G401 (cell line): ENCODE results near the gene SSRP1. TPM values are rescaled to one million over a fixed set of nuclear protein-coding genes. Genes with fewer than 3 reads are reported as not detected.
"Not testable (repeated sequence)": the region's sequence is repeated elsewhere in the genome, so short reads cannot be mapped to it uniquely, and the experiment has no call there.

Experiments
- DNase-seq: peaks from one replicate; pipeline ENCODE4 v3.0.0-alpha.2; 2015; ENCODE audit warnings: low spot score
- in situ Hi-C: cut with HindIII; loops from 2 replicates; pipeline ENCODE4 v1.10.0; 2016; ENCODE audit warnings: low sequenced_read_pairs, mixed read lengths
- total RNA-seq: library from RNA; depleted of rRNA; stranded (reverse); fragments of >200 nt; shearing (Covaris generic); gene quantifications from 2 replicates; pipeline ENCODE4 v1.2.3, GENCODE V29; 2014; rRNA removed

Gene SSRP1
- total RNA-seq, 1 experiment from 2014 or later, result 208 TPM

DNA sequence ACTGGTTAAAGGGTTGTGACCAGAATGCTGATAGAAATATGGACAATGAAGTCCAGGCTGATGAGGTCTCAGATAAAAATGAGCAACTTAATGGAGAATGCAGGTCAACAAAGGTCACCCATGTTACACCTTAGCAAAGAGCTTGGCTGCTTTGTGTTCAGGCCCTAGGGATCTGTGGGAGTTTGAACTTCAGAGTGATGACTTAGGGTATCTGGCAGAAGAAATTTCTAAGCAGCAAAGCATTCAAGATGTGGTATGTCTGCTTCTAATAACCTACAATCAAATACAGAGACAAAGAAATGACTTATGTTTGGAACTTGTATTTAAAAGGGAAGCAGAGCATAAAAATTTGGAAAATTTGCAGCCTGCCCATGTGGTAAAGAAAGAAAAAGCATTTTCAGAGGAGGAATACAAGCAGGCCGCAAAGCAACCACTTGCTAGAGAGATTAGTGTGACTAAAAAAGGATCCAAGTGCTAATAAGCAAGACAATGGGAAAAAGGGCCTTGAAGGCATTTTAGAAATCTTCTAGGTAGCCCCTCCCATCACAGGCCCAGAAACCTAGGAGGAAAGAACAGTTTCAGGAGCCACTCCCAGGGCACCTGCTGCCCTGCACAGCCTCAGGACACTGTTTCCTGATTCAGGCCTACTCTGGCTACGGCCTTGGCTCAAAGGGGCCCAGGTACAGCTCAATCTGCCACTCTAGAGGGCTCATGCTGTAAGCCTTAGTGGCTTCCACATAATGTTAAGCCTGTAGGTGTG, 52.3 kb downstream of the SSRP1 start:
- in situ Hi-C loops, result no loop called here
- no peak for DNase-seq

DNA sequence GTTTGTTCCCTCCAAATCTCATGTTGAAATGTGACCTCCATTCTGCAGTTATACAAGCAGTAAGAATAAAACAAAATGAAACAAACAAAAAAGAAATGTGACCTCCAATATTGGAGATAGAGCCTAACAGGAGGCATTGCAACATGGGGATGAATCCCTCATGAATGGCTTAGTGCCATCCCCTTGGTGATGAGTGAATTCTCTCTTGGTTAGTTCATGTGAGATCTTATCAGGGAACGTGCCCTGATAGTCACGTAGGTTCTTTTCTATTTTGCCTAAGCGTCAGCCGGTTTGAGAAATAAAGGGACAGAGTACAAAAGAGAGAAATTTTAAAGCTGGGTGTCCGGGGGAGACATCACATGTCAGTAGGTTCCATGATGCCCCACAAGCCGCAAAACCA, 54.1 kb downstream of the SSRP1 start:
- DNase-seq, in situ Hi-C loops: not testable (repeated sequence)

DNA sequence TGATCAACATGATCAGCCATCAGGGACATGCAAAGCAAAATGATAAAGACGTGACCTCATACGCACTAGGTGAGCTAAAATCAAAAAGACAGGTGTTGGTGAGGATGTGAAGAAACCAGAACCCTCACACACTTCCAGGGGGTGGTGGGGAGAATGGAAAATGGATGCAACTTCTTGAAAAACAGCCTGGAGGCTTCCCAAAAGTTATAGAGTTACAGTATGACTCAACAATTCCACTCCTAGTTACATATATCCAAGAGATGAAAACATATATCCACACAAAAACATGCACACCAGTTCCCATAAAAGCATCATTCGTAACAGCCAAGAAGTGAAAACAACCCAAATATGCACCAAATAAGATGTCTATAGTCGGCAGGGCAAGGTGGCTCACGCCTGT, 56.6 kb downstream of the SSRP1 start:
- in situ Hi-C loops, result no loop called here
- no peak for DNase-seq

DNA sequence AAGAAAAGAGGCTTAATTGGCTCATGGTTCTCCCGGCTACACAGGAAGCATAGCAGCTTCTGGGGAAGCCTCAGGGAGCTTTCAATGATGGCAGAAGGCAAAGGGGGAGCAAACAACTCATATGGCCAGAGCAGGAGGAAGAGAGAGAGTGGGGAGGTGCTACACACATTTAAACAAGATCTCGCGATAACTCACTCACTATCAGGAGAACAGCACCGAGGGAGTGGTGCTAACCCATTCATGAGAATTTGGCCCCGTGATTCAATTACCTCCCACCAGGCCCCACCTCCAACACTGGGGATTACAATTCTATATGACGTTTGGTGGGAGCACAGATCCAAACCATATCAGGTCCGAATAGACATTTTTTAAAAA, 57.0 kb downstream of the SSRP1 start:
- no peak for DNase-seq
- in situ Hi-C loops, result no loop called here

DNA sequence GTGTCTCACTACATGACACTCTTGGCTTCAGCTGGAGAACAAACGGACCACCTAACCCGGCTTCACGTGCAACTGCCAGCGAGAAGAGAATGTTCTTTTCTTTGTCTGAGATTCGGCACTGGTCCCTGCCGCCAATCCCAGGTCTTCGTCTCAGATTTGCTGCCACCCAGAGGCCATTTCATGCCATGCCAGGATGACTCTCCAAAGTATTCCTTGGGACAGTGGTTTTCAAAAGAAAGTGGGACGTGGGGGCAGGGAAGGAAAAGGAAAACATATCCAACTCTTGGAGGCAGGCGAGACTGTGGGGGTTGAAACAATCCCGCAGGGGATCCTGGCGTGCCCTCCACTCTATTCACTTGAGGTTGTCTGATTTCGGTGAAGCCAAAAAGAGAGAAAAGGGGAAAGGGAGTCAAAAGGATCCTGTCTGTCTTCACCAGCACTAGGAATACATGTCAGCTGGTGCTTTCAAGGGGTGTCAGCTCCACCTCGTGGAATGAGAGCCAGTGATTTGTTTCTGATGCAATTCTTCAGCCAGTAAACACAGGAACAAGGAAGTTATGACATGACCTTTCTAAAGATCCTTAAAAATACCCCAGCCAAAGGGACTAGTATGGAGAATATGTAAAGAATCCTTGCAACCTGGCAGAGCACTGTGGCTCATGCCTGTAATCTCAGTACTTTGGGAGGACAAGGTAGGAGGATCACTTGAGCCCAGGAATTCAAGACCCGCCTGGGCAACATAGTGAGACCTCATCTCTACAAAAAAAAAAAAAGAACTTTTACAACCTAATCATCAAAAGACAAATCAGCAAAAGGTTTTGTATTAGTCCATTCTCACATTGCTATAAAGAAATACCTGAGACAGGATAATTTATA, 57.6 kb downstream of the SSRP1 start:
- in situ Hi-C loops, result no loop called here
- DNase-seq, result peak; percentile 56

DNA sequence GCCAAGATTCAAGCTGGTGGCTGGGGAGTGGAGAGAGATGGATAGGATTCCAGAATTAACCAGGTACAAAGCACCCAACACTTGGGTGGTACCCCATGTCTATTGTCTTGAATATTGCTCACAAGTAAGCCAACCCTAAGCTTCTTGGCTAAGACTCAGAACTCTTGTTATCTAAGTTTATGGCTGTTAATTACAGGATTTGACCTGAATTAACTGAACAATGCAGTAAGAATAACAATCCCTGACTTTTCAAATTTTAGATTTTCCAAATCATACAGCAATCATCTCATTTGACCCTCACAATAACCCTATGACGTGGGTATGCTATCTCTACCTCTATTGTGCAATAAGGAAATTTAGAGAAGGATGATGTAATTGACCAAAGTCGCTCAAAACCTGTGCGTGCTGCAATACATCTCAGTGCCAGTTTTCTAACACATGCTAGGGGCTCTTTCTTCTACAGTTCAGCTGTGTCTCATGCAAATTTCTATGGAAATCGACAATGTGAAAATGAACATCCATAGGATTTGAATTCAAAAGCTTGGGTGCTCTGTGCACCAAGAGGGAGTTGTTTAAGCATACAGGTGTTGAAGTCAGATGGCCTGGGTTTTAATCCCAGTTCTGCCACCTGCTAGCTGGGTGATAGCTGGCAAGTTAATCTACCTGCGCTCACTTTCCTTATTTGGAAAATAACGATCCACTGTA, 58.6 kb downstream of the SSRP1 start:
- in situ Hi-C loops, result no loop called here
- no peak for DNase-seq

DNA sequence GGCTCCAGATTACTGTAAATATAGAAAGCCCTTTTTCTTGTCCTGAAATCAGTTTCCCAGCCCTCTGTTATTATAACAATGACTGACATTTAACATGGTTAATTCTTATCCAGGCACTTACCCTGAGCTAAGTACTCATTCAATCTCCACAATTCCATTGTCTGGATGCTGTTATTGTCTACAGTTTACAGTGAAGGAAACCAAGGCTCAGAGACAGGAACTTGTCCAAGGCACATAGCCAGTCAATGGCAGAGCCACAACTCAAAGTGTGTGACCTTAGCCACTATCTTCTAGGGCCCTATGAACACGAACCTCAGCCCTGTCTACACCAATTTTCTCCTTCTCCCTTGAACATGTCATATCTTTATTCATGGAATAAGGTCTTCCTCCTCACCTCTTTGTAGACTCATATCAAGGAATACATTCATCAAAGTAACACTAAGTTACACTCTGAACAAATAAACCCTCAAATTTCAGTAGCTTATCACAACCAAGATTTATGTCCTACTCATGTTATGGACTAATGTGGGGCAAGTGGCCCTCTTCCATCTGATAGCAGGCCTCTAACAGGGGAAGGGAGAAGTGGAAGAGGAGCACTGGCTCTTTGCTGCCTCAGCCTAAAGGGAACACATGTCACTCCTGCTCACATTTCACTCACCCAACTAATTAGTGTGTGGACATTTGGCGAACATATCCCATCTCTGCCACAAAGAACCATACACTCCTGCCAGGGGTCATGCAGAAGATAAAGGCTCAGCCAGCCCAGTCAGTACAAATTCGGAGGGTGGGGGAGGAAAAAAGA, 59.3 kb downstream of the SSRP1 start:
- in situ Hi-C loops, result no loop called here
- no peak for DNase-seq

Other genes with a start within 250 kb of the SSRP1 start
- not detected in 2 replicates for gene LRRC55, start 153.9 kb downstream of the SSRP1 start, total RNA-seq
- gene APLNR, start 98.6 kb downstream of the SSRP1 start, total RNA-seq, result not detected in 2 replicates
- gene TNKS1BP1, start 10.9 kb downstream of the SSRP1 start, total RNA-seq, result 36.0 and 46.3 TPM in 2 replicates
- gene P2RX3, start 2.5 kb upstream of the SSRP1 start, total RNA-seq, result 7.1 and 11.4 TPM in 2 replicates
- gene PRG3, start 45.3 kb upstream of the SSRP1 start, total RNA-seq, result not detected in 2 replicates
- gene PRG2, start 54.8 kb upstream of the SSRP1 start, total RNA-seq, result not detected in 2 replicates
- gene SLC43A3, start 91.2 kb upstream of the SSRP1 start, total RNA-seq, result not detected in 2 replicates
- 2.9 TPM in 1 of 2 replicates, not detected in the other for gene RTN4RL2, start 124.6 kb upstream of the SSRP1 start, total RNA-seq
- 8.8 and 15.1 TPM in 2 replicates for gene SLC43A1, start 179.8 kb upstream of the SSRP1 start, total RNA-seq
- gene TIMM10, start 194.9 kb upstream of the SSRP1 start, total RNA-seq, result 36.2 and 53.0 TPM in 2 replicates
- gene SMTNL1, start 201.7 kb upstream of the SSRP1 start, total RNA-seq, result not detected in 2 replicates
- gene UBE2L6, start 231.8 kb upstream of the SSRP1 start, total RNA-seq, result 35.9 and 40.3 TPM in 2 replicates